ENCODE results near the gene CBFA2T2. TPM values are rescaled to one million over a fixed set of nuclear protein-coding genes. Genes with fewer than 3 reads are reported as not detected.
"Not testable (repeated sequence)": the region's sequence is repeated elsewhere in the genome, so short reads cannot be mapped to it uniquely, and the experiment has no call there.

CBFA2T2 gene
- total and polyA plus RNA-seq, 2 of the 4 experiments (the other 2 are of a cell fraction), result 3.8 to 6.2 TPM

GRCh38 chr20:33535717-33536116 lies 45.8 kb downstream of the CBFA2T2 start:
- H3K4me2 ChIP-seq (ENCODE audit: low read depth, low read length); H3K36me3 ChIP-seq (ENCODE audit: control insufficient read depth, insufficient read depth, low read length); BruUV-seq (replicated peaks); DNase-seq; CTCF ChIA-PET; H2BK20ac ChIP-seq (ENCODE audit: low read depth, low read length); H4K5ac ChIP-seq (ENCODE audit: low read depth, low read length); intact Hi-C loops (cut with micrococcal nuclease); H2BK5ac ChIP-seq (ENCODE audit: low read depth, low read length, poor library complexity, severe bottlenecking); H3K14ac ChIP-seq (replicated peaks; ENCODE audit: low read depth, low read length); H3K9me3 ChIP-seq (ENCODE audit: control insufficient read depth, insufficient read depth, low read length); H2AFZ ChIP-seq (replicated peaks; ENCODE audit: low read length, poor library complexity); H2BK120ac ChIP-seq (ENCODE audit: low read depth, low read length); H2AK9ac ChIP-seq (replicated peaks; ENCODE audit: low read depth, low read length, poor library complexity); H2BK15ac ChIP-seq (ENCODE audit: low read depth, low read length); H3K4me3 ChIP-seq (ENCODE audit: insufficient read depth, low read depth, low read length); H3K27ac ChIP-seq (ENCODE audit: insufficient read depth, low read length); POLR2A ChIA-PET (ENCODE audit: unreplicated experiment); H4K8ac ChIP-seq (ENCODE audit: low read depth in 2 of 2, low read length in 2 of 2); H3K18ac ChIP-seq (ENCODE audit: low read depth, low read length); H2AK5ac ChIP-seq (ENCODE audit: low read depth, low read length); H4K20me1 ChIP-seq (ENCODE audit: insufficient read depth, low read length); H3K23ac ChIP-seq (ENCODE audit: low read depth, low read length); dilution Hi-C loops (cut with HindIII; ENCODE audit: low sequenced_read_pairs, unreplicated experiment); ATAC-seq (ENCODE audit: low read depth); in situ Hi-C loops (cut with MboI; ENCODE audit: low sequenced_read_pairs); H3K56ac ChIP-seq (ENCODE audit: extremely low read depth, insufficient read depth, low read length); H4K91ac ChIP-seq (ENCODE audit: insufficient read depth, low read depth, low read length); H3K9ac ChIP-seq (ENCODE audit: low read depth, low read length); H3K27me3 ChIP-seq (ENCODE audit: control insufficient read depth, insufficient read depth, low read length); H3K4ac ChIP-seq (ENCODE audit: low read depth, low read length): not testable (repeated sequence)
- H3K9me1 ChIP-seq (ENCODE audit: insufficient read depth, low read length), result peaks cover 17% of the 10 kb centered on the region
- WGBS, 2 experiments (ENCODE audit: extremely low coverage in 2 of 2, insufficient read length in 1 of 2), result no CpG with 5 or more reads among the region's 8 CpGs
- H3K4me1 ChIP-seq (ENCODE audit: control insufficient read depth, insufficient read depth, low read length), result peaks cover 25% of the 10 kb centered on the region
- peaks cover 17 to 53% of the 10 kb centered on the region in 2 experiments for H3K79me1 ChIP-seq (ENCODE audit: low read depth in 1 of 2, low read length in 2 of 2)

Measured in IMR-90 (cell line).